ENCODE results near the gene CREB5. TPM values are rescaled to one million over a fixed set of nuclear protein-coding genes. Genes with fewer than 3 reads are reported as not detected.

Gene CREB5
- total and polyA plus RNA-seq, 9 donors, result 0.71 to 15.0 (median 2.7) TPM

- Histone ChIP-seq H3K27me3 (no peaks in the 10 kb centered on the region), H3K4me3 (no peak overlapping the region), H3K4me1 (ENCODE audit: insufficient read depth) (no peaks in the 10 kb centered on the region), H3K36me3 (no peaks in the 10 kb centered on the region), H3K27ac (no peak overlapping the region), H3K9me3 (no peaks in the 10 kb centered on the region)
- intact Hi-C loops (cut with DNase I), result no loop called here
- DNase-seq, result no peak
- 41 to 59% (median 46%) methylated on average over 3 of the region's 3 CpGs for WGBS, 3 donors
- TF ChIP-seq CTCF (IDR thresholded peaks at IDR 0.05) (no peak), POLR2A (IDR thresholded peaks at IDR 0.05) (no peak), EP300 (IDR thresholded peaks at IDR 0.05) (no peak)
These were observed 130.1 kb downstream of the CREB5 start for GRCh38 chr7:28542410-28542809.

- Histone ChIP-seq H3K36me3 (no peaks in the 10 kb centered on the region), H3K27me3 (no peaks in the 10 kb centered on the region), H3K9me3 (no peaks in the 10 kb centered on the region), H3K27ac (no peak overlapping the region), H3K4me3 (no peak overlapping the region), H3K4me1 (ENCODE audit: insufficient read depth) (no peaks in the 10 kb centered on the region)
- 34 to 41% (median 37%) methylated on average over 3 of the region's 3 CpGs for WGBS, 3 donors
- no peak for DNase-seq
- TF ChIP-seq POLR2A (IDR thresholded peaks at IDR 0.05), result no peak
- TF ChIP-seq CTCF (IDR thresholded peaks at IDR 0.05), result no peak
- TF ChIP-seq EP300 (IDR thresholded peaks at IDR 0.05), result no peak
- intact Hi-C loops (cut with DNase I), result no loop called here
These were observed 132.3 kb downstream of the CREB5 start for GRCh38 chr7:28544453-28545117.

GRCh38 chr7:28546067-28546466 is 133.7 kb downstream of the CREB5 start:
- Histone ChIP-seq H3K9me3 (no peaks in the 10 kb centered on the region), H3K4me3 (no peak overlapping the region), H3K27ac (no peak overlapping the region), H3K36me3 (no peaks in the 10 kb centered on the region), H3K27me3 (no peaks in the 10 kb centered on the region), H3K4me1 (ENCODE audit: insufficient read depth) (no peaks in the 10 kb centered on the region)
- no peak for DNase-seq
- intact Hi-C loops (cut with DNase I), result no loop called here
- TF ChIP-seq CTCF (IDR thresholded peaks at IDR 0.05), result no peak
- TF ChIP-seq EP300 (IDR thresholded peaks at IDR 0.05), result no peak
- TF ChIP-seq POLR2A (IDR thresholded peaks at IDR 0.05), result no peak

- H3K27me3 ChIP-seq, result no peaks in the 10 kb centered on the region
- no peaks in the 10 kb centered on the region for H3K9me3 ChIP-seq
- 97 to 98% (median 98%) methylated on average over 3 of the region's 3 CpGs for WGBS, 3 donors
These were observed 134.8 kb downstream of the CREB5 start for GRCh38 chr7:28547115-28547514.

More at GRCh38 chr7:28547115-28547514, 134.8 kb downstream of the CREB5 start:
- Histone ChIP-seq H3K36me3 (no peaks in the 10 kb centered on the region), H3K4me3 (no peak overlapping the region), H3K4me1 (ENCODE audit: insufficient read depth) (no peaks in the 10 kb centered on the region), H3K27ac (no peak overlapping the region)
- TF ChIP-seq CTCF (IDR thresholded peaks at IDR 0.05) (no peak), EP300 (IDR thresholded peaks at IDR 0.05) (no peak), POLR2A (IDR thresholded peaks at IDR 0.05) (no peak)
- no peak for DNase-seq
- intact Hi-C loops (cut with DNase I), result no loop called here

All from ovary (tissue), 9 donors.